Bladder microvascular endothelial cell (primary cell): ENCODE measurements around the gene CD36. TPM values are rescaled to one million over a fixed set of nuclear protein-coding genes. Genes with fewer than 3 reads are reported as not detected.

Source experiments
- total RNA-seq: library from RNA; depleted of rRNA; stranded (reverse); fragments of >200 nt; gene quantifications from 2 replicates; pipeline ENCODE4 v1.2.3, GENCODE V29; 2014

CD36 gene
- 2.8 and 288 TPM in 2 replicates for total RNA-seq

DNA sequence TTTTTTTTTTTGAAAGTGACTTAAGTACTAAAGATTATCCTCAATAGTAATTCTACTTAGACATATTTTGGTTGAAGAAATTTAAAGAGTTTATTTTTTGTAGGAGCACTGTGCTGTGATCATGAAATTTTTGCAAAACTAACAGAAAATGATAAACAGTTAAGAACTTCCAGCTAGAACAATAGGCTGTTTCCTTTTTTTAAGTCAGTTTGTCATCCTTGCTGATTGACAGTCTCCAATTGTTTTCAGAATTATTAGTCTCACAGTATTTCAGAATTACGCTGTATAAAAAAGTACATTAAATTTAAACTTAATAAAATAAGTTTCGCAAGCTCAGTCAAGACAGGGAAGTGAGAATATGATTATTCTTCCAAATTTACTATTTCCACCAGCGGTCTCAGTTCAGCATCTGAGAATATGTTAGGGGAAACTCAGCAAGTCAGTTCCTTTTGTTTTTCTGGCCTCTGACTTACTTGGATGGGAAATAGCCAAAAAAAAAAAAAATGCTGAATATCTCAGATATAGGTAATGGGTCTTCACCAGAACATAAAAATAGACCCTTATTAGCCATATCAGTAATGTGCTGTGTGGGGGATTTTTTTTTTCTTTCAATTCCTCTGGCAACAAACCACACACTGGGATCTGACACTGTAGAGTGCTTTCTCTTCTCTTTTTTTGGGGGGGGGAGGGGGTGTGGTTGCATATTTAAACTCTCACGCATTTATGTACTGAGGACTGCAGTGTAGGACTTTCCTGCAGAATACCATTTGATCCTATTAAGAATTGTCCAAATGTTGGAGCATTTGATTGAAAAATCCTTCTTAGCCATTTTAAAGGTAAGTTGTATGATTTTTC, at the start of gene CD36:
CD36 (plus strand) TSS at position 732 of the 855 bp plus-strand sequence. CDS start 8,099 bp downstream, outside the sequence.

Other genes with a start within 250 kb of the CD36 start
- not detected in 2 replicates for gene GNAT3, start 126.6 kb upstream of the CD36 start, total RNA-seq